ENCODE results near the gene ALDH7A1.

ALDH7A1 gene

DNA sequence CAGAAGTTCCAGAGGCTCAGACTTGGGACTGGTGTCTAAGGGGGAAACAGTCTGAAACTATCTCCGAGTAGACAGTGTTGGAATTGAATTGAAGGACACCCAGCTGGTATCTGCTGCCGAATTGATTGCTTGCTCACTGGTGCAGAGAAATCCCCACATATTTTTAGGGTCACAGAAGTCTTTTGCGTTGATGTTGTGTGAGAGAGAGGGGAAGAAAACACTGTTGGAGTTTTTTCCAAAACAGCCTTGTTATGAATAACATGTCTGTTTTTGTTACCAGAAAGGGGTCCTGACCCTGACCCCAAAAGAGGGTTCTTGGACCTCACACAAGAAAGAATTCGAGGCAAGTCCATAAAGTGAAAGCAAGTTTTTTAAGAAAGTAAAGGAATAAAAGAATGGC lies 81.3 kb downstream of the ALDH7A1 start:
- Histone ChIP-seq H3K4me3 (ENCODE audit: low read depth in 1 of 2, low read length in 2 of 2) (no peak overlapping the region), H3K9ac (ENCODE audit: low read depth in 1 of 2, low read length in 2 of 2) (no peak overlapping the region), H3K27me3 (ENCODE audit: control insufficient read depth in 1 of 2, insufficient read depth in 2 of 2, low read length in 2 of 2) (no peaks in the 10 kb centered on the region), H3K9me3 (ENCODE audit: control insufficient read depth in 1 of 2, low read length in 2 of 2) (no peaks in the 10 kb centered on the region), H3K27ac (ENCODE audit: low read depth, low read length) (no peak overlapping the region), H3K4me1 (ENCODE audit: control insufficient read depth in 1 of 2, insufficient read depth in 2 of 2, low read length in 2 of 2) (no peaks in the 10 kb centered on the region), H3K36me3 (ENCODE audit: control insufficient read depth in 1 of 2, insufficient read depth in 2 of 2, low read length in 2 of 2) (no peaks in the 10 kb centered on the region)

DNA sequence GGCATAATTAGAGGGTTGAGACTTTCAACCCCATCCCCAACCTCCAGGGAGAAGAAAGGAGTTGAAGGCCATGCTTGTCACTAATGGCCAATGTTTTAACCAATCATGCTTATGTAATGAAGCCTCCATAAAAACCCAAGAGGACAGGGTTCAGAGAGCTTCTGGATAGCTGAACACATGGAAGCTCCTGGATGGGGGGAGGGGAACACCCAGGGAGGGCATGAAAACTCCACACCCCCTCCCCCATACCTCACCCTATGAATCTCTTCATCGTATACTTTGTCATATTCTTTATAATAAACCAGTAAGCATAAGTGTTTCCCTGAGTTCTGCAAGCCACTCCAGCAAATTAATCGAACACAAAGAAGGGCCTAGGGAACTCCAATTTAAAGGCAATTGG lies 81.7 kb downstream of the ALDH7A1 start:
- no peak overlapping the region for H3K9ac ChIP-seq (ENCODE audit: low read depth in 1 of 2, low read length in 2 of 2)
- no peaks in the 10 kb centered on the region for H3K36me3 ChIP-seq (ENCODE audit: control insufficient read depth in 1 of 2, insufficient read depth in 2 of 2, low read length in 2 of 2)
- no peaks in the 10 kb centered on the region for H3K4me1 ChIP-seq (ENCODE audit: control insufficient read depth in 1 of 2, insufficient read depth in 2 of 2, low read length in 2 of 2)
- no peak overlapping the region for H3K27ac ChIP-seq (ENCODE audit: low read depth, low read length)
- H3K27me3 ChIP-seq (ENCODE audit: control insufficient read depth in 1 of 2, insufficient read depth in 2 of 2, low read length in 2 of 2): no peaks in the 10 kb centered on the region
- no peak overlapping the region for H3K4me3 ChIP-seq (ENCODE audit: low read depth in 1 of 2, low read length in 2 of 2)
- H3K9me3 ChIP-seq (ENCODE audit: control insufficient read depth in 1 of 2, low read length in 2 of 2): no peaks in the 10 kb centered on the region

DNA sequence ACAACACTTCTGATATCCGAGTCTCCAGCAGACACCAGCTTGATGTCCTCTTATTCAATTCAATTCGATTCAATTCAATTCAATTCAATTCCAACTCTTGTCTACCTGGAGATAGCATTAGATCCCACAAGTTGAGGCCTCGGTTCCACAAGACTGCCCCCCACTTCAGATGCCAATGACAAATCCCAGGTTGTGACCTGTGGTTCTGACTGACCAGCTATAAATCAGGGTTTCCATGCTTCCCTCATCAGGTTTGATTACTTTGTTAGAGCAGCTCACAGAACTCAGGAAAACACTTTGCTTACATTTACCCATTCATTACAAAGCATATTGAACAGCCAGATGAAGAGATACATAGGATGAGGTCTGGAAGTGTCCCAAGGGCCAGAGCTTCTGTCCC lies 82.6 kb downstream of the ALDH7A1 start:
- Histone ChIP-seq H3K9ac (ENCODE audit: low read depth in 1 of 2, low read length in 2 of 2) (no peak overlapping the region), H3K36me3 (ENCODE audit: control insufficient read depth in 1 of 2, insufficient read depth in 2 of 2, low read length in 2 of 2) (no peaks in the 10 kb centered on the region), H3K27ac (ENCODE audit: low read depth, low read length) (no peak overlapping the region), H3K4me3 (ENCODE audit: low read depth in 1 of 2, low read length in 2 of 2) (no peak overlapping the region), H3K9me3 (ENCODE audit: control insufficient read depth in 1 of 2, low read length in 2 of 2) (no peaks in the 10 kb centered on the region), H3K4me1 (ENCODE audit: control insufficient read depth in 1 of 2, insufficient read depth in 2 of 2, low read length in 2 of 2) (no peaks in the 10 kb centered on the region), H3K27me3 (ENCODE audit: control insufficient read depth in 1 of 2, insufficient read depth in 2 of 2, low read length in 2 of 2) (no peaks in the 10 kb centered on the region)

DNA sequence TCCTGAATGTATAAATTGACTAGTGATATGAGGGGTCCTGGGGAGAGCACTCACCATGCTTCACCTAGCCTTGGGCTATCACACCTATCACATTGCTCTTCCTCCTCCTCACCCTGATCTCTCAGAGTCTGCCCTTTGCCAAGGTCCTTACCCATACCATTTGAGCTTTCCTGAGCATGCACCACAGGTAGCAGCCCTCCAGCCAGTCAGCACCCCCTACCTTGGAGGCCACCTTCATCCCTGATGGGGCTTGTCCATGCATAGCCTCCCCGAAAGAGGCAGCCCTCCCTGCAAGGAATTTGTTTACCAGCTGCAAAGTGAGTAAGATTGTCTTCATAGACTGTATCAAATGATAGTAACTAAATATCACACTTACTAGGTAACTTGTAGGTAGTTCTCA lies 83.1 kb downstream of the ALDH7A1 start:
- Histone ChIP-seq H3K4me1 (ENCODE audit: control insufficient read depth in 1 of 2, insufficient read depth in 2 of 2, low read length in 2 of 2) (no peaks in the 10 kb centered on the region), H3K27ac (ENCODE audit: low read depth, low read length) (no peak overlapping the region), H3K4me3 (ENCODE audit: low read depth in 1 of 2, low read length in 2 of 2) (no peak overlapping the region), H3K36me3 (ENCODE audit: control insufficient read depth in 1 of 2, insufficient read depth in 2 of 2, low read length in 2 of 2) (no peaks in the 10 kb centered on the region), H3K27me3 (ENCODE audit: control insufficient read depth in 1 of 2, insufficient read depth in 2 of 2, low read length in 2 of 2) (no peaks in the 10 kb centered on the region), H3K9ac (ENCODE audit: low read depth in 1 of 2, low read length in 2 of 2) (no peak overlapping the region), H3K9me3 (ENCODE audit: control insufficient read depth in 1 of 2, low read length in 2 of 2) (no peaks in the 10 kb centered on the region)

- no peaks in the 10 kb centered on the region for H3K4me1 ChIP-seq (ENCODE audit: control insufficient read depth in 1 of 2, insufficient read depth in 2 of 2, low read length in 2 of 2)
- H3K4me3 ChIP-seq (ENCODE audit: low read depth in 1 of 2, low read length in 2 of 2): no peak overlapping the region
- H3K27me3 ChIP-seq (ENCODE audit: control insufficient read depth in 1 of 2, insufficient read depth in 2 of 2, low read length in 2 of 2): no peaks in the 10 kb centered on the region
- no peaks in the 10 kb centered on the region for H3K36me3 ChIP-seq (ENCODE audit: control insufficient read depth in 1 of 2, insufficient read depth in 2 of 2, low read length in 2 of 2)
- no peak overlapping the region for H3K9ac ChIP-seq (ENCODE audit: low read depth in 1 of 2, low read length in 2 of 2)
- H3K9me3 ChIP-seq (ENCODE audit: control insufficient read depth in 1 of 2, low read length in 2 of 2): no peaks in the 10 kb centered on the region
- no peak overlapping the region for H3K27ac ChIP-seq (ENCODE audit: low read depth, low read length)
Measured at GRCh38 chr5:126509339-126509738, 85.7 kb downstream of the ALDH7A1 start.

- H3K9ac ChIP-seq (ENCODE audit: low read depth in 1 of 2, low read length in 2 of 2): no peak overlapping the region
- no peaks in the 10 kb centered on the region for H3K27me3 ChIP-seq (ENCODE audit: control insufficient read depth in 1 of 2, insufficient read depth in 2 of 2, low read length in 2 of 2)
- no peaks in the 10 kb centered on the region for H3K36me3 ChIP-seq (ENCODE audit: control insufficient read depth in 1 of 2, insufficient read depth in 2 of 2, low read length in 2 of 2)
- no peaks in the 10 kb centered on the region for H3K9me3 ChIP-seq (ENCODE audit: control insufficient read depth in 1 of 2, low read length in 2 of 2)
- H3K4me3 ChIP-seq (ENCODE audit: low read depth in 1 of 2, low read length in 2 of 2): no peak overlapping the region
- no peak overlapping the region for H3K27ac ChIP-seq (ENCODE audit: low read depth, low read length)
- H3K4me1 ChIP-seq (ENCODE audit: control insufficient read depth in 1 of 2, insufficient read depth in 2 of 2, low read length in 2 of 2): no peaks in the 10 kb centered on the region
Measured at GRCh38 chr5:126508962-126509279, 86.1 kb downstream of the ALDH7A1 start.

DNA sequence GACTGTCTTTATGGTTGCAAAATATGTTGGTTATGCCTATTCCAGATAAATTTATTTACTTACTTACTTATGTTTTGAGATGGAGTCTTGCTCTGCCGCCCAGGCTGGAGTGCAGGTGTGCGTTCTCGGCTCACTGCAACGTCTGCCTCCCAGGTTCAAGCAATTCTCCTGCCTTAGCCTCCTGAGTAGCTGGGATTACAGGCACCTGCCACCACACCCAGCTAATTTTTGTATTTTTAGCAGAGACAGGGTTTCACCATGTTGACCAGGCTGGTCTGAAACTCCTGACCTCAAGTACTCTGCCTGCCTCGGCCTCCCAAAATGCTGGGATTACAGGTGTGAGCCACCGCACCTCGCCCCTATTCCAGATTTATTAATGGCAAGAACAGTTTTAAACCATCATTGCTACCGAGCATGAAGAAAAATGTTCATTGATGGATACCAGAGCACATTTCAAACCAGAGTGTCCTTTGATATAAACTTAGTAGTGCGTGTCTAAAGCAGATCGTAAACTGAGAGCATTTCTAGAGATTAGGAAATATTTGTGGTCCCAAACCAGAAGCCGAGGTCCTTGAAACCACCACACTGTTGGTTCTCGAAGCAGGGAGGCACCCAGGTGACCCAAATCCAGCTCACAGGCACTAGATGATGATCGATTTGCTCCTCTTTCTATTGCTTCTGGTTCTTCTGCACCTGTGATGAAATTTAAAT lies 86.6 kb downstream of the ALDH7A1 start:
- Histone ChIP-seq H3K27me3 (ENCODE audit: control insufficient read depth in 1 of 2, insufficient read depth in 2 of 2, low read length in 2 of 2) (no peaks in the 10 kb centered on the region), H3K36me3 (ENCODE audit: control insufficient read depth in 1 of 2, insufficient read depth in 2 of 2, low read length in 2 of 2) (no peaks in the 10 kb centered on the region), H3K9me3 (ENCODE audit: control insufficient read depth in 1 of 2, low read length in 2 of 2) (no peaks in the 10 kb centered on the region), H3K27ac (ENCODE audit: low read depth, low read length) (no peak overlapping the region), H3K9ac (ENCODE audit: low read depth in 1 of 2, low read length in 2 of 2) (no peak overlapping the region), H3K4me1 (ENCODE audit: control insufficient read depth in 1 of 2, insufficient read depth in 2 of 2, low read length in 2 of 2) (peaks cover 0 to 4% of the 10 kb centered on the region in 2 donors), H3K4me3 (ENCODE audit: low read depth in 1 of 2, low read length in 2 of 2) (no peak overlapping the region)

DNA sequence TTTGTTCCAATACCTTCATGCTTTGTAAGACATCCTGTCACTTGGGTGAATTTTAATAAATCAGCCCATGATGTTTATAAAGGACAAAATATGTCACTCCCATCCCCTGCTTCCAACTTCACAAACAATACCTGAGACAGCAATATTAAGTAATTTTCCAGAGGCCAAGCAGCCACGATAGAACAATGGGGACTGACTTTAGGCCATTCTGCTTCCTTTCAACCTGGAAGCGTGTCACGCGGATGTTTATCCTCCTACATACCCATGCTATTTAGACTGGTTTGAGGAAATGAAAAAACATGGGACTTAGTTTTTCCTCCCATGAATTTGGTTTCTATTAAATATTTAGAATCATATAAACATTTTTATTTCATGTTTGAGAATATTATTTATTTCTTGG lies 88.9 kb downstream of the ALDH7A1 start:
- Histone ChIP-seq H3K9ac (ENCODE audit: low read depth in 1 of 2, low read length in 2 of 2) (no peak overlapping the region), H3K27ac (ENCODE audit: low read depth, low read length) (no peak overlapping the region), H3K9me3 (ENCODE audit: control insufficient read depth in 1 of 2, low read length in 2 of 2) (no peaks in the 10 kb centered on the region), H3K27me3 (ENCODE audit: control insufficient read depth in 1 of 2, insufficient read depth in 2 of 2, low read length in 2 of 2) (no peaks in the 10 kb centered on the region), H3K4me1 (ENCODE audit: control insufficient read depth in 1 of 2, insufficient read depth in 2 of 2, low read length in 2 of 2) (peaks cover 0 to 4% of the 10 kb centered on the region in 2 donors), H3K4me3 (ENCODE audit: low read depth in 1 of 2, low read length in 2 of 2) (no peak overlapping the region), H3K36me3 (ENCODE audit: control insufficient read depth in 1 of 2, insufficient read depth in 2 of 2, low read length in 2 of 2) (no peaks in the 10 kb centered on the region)

- Histone ChIP-seq H3K9ac (ENCODE audit: low read depth in 1 of 2, low read length in 2 of 2) (no peak overlapping the region), H3K4me3 (ENCODE audit: low read depth in 1 of 2, low read length in 2 of 2) (no peak overlapping the region), H3K27me3 (ENCODE audit: control insufficient read depth in 1 of 2, insufficient read depth in 2 of 2, low read length in 2 of 2) (no peaks in the 10 kb centered on the region)
Measured at GRCh38 chr5:126503602-126504104, 91.4 kb downstream of the ALDH7A1 start.

GRCh38 chr5:126501448-126501847 lies 93.6 kb downstream of the ALDH7A1 start:
- H3K4me3 ChIP-seq (ENCODE audit: low read depth in 1 of 2, low read length in 2 of 2): no peak overlapping the region
- H3K9me3 ChIP-seq (ENCODE audit: control insufficient read depth in 1 of 2, low read length in 2 of 2): no peaks in the 10 kb centered on the region
- peaks cover 0 to 4% of the 10 kb centered on the region in 2 donors for H3K4me1 ChIP-seq (ENCODE audit: control insufficient read depth in 1 of 2, insufficient read depth in 2 of 2, low read length in 2 of 2)
- H3K36me3 ChIP-seq (ENCODE audit: control insufficient read depth in 1 of 2, insufficient read depth in 2 of 2, low read length in 2 of 2): no peaks in the 10 kb centered on the region
- no peak overlapping the region for H3K27ac ChIP-seq (ENCODE audit: low read depth, low read length)
- no peaks in the 10 kb centered on the region for H3K27me3 ChIP-seq (ENCODE audit: control insufficient read depth in 1 of 2, insufficient read depth in 2 of 2, low read length in 2 of 2)
- no peak overlapping the region for H3K9ac ChIP-seq (ENCODE audit: low read depth in 1 of 2, low read length in 2 of 2)

More at GRCh38 chr5:126503602-126504104, 91.4 kb downstream of the ALDH7A1 start:
- no peaks in the 10 kb centered on the region for H3K36me3 ChIP-seq (ENCODE audit: control insufficient read depth in 1 of 2, insufficient read depth in 2 of 2, low read length in 2 of 2)
- no peak overlapping the region for H3K27ac ChIP-seq (ENCODE audit: low read depth, low read length)
- peaks cover 0 to 4% of the 10 kb centered on the region in 2 donors for H3K4me1 ChIP-seq (ENCODE audit: control insufficient read depth in 1 of 2, insufficient read depth in 2 of 2, low read length in 2 of 2)
- H3K9me3 ChIP-seq (ENCODE audit: control insufficient read depth in 1 of 2, low read length in 2 of 2): no peaks in the 10 kb centered on the region

All from duodenal mucosa (tissue), 2 donors.